HG02973 (cell line): ENCODE results near the gene NEMP2.
"Not testable (repeated sequence)": the region's sequence is repeated elsewhere in the genome, so short reads cannot be mapped to it uniquely, and the experiment has no call there.

Source experiments
- ATAC-seq: cut with Tn5 transposase; IDR thresholded peaks from one replicate; pipeline ENCODE4 v1.9.1; 2021; ENCODE audit warnings: moderate library complexity; ENCODE audit not compliant: unreplicated experiment

NEMP2 gene

DNA sequence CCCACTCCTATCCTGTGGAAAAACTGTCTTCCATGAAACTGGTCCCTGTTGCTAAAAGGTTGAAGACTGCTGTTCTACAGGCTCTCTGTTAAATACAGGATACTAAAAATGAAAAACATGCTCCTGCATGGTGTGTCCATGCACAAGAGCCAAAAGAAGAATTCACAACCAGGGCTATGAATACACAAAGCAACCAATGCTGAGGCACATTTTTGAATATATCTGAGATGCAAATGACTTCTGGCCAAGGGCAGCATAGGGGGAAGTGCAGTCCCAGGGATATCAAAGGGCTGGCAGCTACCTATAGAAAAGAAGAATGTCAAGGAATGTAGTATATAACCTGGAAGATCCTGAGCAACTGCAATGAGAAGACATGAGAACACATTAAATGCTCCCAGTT, 6.6 kb downstream of the NEMP2 start:
- ATAC-seq: no peak

DNA sequence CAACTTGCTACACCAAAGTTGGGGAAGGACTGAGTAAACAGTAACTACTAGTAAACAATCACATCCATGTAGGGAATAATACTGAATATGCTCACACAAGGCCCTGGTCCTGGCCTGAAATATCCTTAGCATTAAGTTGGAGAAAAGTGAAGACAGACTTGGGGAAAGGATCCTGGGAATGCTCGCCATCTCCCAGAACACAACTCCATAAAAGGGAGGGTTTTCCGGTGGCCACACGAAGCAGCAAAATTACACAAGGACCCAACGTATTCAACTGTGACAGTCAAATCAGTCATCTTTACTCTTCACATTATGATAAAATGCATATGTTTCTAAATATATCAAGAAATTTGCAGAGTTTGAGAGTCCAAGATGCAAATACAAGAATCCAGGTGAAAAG, 7.3 kb downstream of the NEMP2 start:
- no peak for ATAC-seq

DNA sequence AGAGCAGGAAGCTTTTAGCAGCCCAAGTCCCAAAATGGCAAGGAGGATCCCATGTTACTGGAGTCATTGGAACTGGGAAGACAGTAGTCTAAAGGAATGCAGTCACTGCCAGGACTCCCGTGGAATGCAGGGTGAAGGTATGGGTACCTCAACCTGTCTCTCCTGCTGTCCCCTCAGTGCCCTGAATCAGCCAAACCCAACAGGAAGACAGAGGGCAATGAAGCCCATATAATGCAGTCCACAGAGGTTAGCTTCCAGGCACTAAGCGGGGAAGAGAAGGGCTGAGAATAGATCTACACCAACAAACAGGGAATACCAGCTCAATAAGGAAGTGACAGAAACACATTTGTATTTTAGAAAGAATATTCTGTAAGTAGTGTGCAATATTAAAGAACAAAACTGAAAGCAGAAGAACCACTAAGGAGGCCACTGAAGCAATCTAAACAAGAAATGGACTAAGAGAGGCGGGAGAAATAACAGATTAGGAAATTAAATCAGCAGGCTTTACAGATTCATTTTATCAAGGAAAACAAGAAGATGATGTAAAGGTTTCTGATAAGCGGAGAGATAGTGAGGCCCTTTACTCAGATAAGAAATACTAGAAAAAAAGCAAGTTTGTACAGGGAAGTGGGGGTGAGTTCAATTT, 8.3 kb downstream of the NEMP2 start:
- ATAC-seq: no peak

DNA sequence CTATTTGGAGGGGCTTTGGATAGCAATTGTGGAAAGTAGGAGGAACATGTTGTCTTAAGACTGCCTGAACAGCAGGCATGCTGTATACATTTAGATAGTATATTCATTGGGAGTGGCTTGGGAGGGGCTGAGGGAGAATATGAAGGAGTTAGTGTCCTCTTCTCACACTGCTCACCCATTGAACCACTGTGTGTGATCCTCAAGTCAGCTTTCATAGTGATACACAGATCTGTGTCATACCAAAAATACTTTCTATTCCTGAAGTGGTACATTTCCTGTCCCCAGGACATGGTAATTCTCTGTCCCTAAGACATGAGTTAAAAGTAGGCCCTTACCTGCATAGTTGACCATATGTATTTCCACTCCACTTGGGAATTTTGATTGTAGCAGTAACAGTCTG, 9.6 kb downstream of the NEMP2 start:
- no peak for ATAC-seq

DNA sequence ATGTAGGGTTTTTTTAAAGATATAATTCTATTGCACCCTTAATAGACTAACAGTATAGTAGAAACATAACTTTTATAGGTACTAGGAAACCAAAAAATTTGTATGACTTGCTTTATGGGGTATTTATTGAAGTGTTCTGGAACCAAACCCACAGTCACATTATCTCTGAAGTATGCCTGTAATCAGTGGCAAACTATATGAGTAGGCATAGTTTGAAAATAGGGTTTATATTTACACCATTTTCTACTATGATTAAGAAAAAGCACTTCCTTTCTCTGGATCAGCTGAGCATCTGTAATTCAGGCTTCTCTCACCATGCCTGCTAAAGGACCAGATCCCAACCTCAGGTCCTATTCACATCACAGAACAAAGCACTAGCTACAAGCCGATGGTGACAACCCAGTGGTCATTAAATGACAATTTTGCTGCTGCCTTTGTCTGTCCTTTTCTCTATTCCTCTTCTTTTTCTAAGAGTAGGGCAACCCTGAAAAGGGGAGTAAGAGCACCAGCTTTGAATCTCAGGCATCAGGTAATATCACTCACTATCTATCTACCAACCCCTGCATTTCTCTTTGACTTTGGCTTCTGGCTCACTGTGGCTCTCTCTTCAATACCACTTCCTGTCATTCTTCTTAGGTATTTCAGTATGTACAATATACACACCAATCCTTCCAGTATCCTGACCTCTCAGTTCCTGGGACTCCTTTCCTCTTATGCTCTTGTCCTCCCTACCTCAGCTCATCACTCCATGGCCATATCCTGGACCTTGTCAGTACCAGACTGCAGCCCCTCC, 14.4 kb downstream of the NEMP2 start:
- no peak for ATAC-seq

DNA sequence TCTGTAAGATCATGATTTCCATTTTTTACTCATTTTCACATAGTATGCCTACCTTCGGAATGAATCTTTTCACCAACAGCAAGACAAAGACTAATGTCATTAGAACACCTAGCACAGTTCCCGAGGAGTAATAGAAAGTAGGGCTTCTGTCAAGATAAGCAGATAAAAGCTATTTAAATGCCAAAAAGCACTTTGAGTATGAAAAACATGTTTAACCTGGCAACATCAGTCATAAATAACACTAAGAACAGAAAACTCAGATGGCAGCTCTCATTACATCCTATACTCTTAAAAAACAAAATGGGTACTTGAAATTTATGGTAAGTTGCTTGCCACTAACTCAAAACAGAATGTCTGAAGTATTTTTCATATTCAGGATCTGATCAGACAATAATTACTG, 17.1 kb downstream of the NEMP2 start:
- no peak for ATAC-seq

DNA sequence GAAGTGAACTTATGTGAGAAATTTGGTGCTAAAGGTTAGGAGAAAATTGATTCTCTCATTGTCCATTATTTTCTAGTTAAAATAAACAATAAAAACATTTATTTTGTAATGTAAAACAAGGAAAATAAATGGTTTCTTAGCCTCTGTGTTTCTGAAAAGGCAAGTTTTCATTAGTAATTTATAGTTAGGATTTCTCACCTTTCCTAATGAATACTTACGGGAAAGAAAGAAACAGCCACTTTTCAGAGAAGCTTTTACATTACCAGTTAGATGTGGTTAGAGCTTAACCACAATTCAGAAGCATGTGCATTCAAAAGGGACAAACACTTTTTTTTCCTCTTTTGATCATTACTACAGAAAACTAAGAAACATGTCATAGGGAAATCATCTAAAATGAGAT, 18.8 kb downstream of the NEMP2 start:
- ATAC-seq: no peak

DNA sequence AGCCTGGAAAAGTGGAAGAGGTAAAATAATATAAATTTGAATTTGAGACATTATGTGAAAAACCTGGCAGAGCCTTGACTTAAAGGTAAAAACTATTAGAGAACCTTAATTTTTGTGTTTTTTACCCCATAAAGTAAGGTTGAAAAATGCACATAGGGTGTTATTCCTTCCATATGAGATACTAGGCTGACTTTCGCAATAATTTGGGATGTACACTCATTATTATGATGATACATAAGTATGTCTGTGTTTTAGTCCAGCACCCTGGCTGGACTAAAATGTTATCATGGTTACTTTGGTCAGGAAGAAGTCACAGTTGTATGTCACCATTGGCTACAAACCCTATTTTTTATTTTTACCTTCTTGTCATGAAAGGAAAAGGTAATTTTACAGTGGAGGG, 19.8 kb downstream of the NEMP2 start:
- no peak for ATAC-seq

DNA sequence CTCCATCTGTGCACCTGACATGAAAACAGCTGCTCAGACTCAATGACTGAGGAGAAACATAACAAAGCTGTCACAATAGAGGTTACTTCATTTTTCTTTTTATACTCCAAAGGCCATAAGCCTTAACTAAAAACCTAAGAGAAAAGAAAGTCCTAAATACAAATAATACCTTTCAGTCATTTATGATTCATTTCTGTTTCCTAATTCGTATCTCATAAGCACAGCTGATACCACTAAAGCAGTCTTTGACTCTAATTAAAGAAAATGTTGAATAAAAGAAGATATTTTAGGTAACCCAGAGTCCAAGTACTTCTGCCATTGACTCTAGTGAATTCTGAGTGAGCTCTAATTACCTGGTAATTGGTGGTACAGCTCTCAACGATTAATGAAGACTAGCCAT, 20.6 kb downstream of the NEMP2 start:
- ATAC-seq: no peak

DNA sequence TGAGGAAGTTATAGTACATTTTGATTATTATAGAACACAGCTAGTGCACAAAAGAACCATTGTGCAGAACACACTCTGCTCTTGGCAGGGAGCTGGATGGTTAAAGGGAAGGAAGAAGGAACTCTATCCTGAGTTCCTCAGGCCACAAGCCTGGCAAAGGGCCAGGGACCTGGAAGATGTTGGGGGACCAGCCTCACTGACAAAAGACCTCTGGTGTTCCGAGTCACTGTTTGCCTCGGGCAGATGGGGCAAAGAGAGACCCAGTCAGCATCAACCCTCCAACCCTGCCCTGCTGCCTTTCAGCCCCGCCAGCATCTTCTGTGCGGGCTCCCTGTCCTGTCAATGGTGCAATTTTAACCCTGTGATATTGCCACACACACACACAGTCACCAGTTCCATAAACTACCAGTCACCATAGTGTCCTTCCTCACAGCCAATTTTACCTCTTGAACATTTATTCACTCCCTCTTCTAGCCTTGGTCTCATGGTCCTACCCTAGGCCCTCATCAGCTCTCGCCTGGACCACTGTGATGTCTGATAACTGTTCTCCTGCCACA, 21.9 kb downstream of the NEMP2 start:
- ATAC-seq: no peak

DNA sequence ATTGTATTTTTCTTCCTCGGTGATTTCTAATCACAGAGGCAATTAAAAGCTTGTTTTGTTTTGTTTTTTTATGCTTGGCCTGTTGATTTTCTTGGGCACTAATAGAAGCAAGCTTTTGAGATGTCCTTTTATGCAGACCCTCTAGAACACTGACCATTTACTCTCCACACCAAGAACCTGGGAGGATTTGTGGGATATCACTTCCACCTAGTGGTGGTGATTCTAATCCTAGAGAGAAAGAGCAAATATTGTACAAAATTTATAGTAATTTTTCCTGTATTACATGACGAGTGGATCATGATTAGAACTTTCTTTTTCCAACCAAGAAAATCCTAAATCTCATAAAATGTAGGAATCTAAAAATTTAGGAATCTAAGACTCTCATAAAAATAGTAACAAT, 23.4 kb downstream of the NEMP2 start:
- ATAC-seq: no peak

DNA sequence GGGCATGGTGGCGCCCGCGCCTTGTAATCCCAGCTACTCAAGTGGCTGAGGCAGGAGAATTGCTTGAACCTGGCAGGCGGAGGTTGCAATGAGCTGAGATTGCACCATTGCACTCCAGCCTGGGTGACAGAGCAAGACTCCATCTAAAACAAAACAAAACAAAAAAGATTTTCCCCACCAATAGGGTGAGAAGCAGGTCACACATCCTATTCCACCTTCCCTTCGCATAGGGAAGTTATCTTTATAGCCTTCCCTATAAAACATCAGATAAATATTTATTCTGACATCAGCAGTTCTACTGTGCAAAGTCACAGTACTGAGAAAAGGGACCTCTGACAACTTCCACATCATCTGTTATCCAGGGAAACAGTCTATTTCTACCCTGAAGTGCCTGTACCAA, 24.6 kb downstream of the NEMP2 start:
- not testable (repeated sequence) for ATAC-seq

DNA sequence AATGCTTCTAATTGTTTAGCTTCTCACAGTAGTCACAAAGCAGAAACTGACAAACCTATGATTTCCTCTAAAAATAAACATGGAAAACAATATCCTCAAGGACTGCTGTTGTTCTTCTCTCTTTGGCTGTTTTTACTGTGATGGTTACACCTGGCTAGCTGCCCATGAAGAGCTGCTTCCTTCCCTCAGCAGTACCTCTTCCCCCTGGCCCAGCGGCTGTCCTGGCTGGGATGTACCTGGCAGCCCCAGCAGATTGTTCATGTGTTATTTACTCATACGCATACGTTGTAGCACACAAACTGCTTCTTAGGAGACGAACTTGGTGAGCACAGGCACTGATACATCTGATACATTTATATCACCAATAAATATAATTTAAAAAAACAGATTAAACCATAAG, 27.4 kb downstream of the NEMP2 start:
- ATAC-seq: no peak

DNA sequence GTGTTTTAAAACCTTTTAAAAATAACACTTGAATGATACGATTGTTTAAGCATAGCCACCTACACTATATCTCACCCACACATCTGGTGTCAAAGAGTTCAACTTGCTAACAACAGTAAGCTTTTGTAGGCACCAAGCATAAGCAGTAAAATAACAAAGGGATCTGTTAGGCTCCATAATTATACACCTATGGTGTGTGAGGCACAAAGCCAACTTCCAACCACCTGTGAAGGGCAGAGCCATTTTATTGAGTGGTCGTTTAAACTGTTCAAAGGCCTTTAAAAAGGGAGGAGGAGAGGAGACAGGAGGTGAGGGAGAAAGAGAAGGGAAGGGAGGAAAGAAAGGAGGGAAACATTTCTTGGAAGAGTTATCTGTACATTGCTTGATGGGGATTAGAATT, 27.9 kb downstream of the NEMP2 start:
- ATAC-seq: no peak

DNA sequence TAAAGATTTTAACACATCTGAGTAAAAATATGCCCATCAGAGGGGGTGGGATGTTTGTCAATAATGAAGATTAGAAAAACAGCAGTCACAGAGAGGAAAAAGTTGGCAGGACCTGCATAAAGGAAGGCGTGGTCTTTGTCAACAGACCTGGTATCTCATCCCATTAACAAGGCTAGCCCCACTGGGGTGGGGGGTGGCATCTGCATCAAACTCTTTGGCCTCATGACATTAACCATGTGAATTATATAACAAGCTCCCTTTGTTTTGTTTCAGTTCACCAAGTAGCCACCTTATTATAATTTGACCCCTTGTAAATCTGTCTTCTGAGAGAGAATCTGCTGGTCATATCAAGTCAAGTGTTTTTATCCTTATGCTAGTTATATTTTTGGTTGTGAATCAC, 28.8 kb downstream of the NEMP2 start:
- no peak for ATAC-seq

DNA sequence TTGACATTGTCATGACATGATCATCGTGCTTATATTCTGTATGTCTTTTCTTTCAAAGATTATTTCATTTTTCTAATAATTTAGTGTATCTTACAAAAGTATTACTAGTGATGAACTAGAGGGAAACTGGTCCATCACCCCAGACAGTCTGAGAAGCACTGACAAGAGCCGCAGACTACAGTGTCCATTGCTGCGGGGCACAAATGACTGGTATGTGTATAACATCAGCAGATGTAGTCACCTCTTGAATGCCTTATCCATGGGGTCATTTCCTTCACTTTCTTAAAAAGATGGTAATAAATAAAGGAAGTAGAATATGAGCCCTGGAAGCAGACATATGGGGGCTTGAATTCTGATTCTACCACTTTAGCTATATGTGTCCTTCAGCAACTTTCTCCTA, 29.6 kb downstream of the NEMP2 start:
- ATAC-seq: no peak

DNA sequence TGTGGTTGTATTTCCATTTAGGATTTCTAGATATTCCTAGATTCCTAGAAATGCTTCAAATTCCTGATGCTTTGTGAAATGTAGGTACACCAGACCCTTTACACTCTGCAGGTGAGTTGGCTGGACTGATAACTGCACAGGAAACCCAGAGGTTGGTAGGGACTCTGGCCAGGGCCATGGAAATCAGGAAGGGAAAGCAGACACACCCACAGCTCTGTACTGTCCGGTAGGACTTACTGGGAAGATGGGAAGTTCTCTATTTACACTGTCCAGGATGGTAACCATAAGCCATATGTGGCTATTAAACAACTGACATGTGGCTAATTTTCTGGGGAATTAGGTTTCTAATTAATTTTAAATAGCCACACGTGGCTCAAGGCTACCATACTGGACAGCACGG, 31.4 kb downstream of the NEMP2 start:
- ATAC-seq: no peak

DNA sequence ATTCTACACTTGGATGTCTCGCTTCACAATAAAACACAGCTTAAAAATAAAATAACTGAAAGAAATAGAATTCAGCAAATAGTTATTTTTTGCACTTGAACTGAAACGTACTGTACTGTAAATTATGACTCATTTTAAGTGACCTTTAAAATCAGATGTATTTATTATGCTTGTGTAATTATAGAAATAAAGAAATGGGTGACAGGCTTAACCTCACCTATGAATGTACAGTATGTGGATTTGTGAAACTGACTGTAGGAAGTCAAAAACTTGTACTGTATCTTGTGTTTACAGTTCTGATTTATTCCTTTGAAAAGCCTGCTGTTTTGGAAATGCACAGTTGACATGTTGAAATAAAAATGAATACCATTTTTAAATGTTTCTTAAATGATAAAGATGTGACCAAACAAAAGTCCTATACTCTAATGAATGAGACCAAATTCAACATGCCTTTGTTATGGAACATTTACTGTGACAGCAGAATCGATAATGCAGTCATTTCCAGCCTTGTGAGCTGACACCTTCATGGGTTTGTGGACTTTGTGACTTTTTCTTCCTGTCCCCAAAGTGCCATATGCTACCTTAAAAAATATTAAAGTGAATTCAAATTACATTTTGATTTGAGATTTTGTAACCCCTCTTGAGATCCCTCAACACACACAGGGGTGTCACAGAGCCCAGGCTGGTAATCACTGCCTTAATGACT, 32.7 kb downstream of the NEMP2 start:
- no peak for ATAC-seq

DNA sequence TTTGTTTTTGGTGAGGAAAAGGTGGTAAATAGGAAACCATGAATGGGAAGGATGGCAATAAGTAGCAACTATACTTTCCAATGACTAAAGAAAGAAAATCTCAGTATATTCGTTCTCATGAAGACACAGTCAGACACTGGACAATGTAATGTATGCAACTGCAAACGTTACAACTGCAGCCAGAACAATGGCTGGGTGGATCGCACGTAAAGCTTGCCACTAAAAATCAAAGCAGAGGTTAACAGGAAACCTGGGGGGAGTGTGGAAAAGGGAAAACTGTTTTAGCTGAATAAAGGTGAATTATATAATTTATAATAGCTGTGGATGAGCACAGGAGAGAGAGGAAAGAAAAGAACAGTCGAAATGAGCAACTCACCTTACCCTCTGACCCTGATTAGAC, 33.3 kb downstream of the NEMP2 start:
- no peak for ATAC-seq

DNA sequence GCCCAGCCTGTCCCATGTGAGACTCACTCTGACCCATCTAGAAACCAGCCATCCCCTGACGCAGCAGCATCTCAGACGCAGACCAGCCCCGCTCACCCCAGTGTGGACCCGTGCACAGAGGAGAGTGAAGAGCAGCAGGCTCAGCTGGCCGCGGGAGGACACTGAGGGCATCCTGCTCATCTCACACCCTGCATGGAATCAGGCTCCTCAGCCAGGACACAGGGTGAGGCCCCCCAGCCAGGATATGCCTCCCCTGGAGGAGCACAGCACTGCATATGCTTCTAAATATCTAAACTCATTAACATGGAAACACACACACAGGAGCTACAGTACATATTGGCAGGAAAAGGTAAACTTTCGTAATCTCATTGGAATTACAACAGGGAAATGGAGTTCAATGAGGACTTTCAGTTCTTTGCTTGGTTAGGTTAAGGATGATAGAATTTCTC, 34.4 kb downstream of the NEMP2 start:
- ATAC-seq: no peak

DNA sequence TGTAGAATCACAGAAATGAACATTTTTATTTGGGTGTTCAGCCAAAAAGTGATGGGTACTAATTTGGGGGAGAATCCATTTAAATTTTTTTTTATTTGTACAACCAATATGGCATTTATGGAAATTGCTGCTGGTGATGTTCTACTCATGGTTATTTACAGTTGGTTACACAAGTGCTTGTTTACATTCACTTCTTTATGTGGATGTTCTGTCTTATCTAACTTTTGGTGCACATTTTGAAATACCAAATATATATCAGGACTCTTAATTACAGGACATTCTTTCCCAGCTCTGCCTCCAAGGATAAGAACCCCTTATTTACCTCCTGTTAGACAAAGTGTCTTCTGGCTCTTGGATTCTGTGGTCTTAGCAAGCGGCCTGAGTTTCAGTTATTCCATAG, 35.2 kb downstream of the NEMP2 start:
- no peak for ATAC-seq

DNA sequence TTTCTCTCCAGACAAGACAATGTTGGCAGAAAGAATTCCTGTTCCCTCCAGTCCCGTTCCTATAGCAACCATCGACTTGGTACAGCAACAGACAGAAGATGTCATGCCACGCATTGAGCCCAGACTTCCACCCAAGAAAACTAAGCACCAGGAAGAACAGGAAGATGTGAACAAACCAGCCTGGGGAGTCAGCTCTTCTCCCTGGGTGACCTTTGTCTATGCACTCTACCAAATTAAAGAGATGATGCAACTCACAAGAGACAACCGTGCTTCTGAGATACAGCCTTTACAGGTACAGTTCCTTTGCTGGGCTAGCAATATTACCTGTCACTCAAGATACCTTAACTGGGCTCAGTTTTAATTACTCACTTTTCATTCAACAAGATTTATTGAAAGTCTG, 37.1 kb downstream of the NEMP2 start:
- ATAC-seq: no peak
